Neuronal stem cell (in vitro differentiated cells): ENCODE results near the gene MRTFB.

ENCODE experiments used
- DNase-seq: peaks from one replicate; pipeline ENCODE4 v3.0.0-alpha.2; 2013; ENCODE audit warnings: low spot score
- H2AFZ ChIP-seq: one replicate; pipeline ENCODE4 v1.6.1; 2013; ENCODE audit warnings: mild to moderate bottlenecking, low read length, inconsistent platforms
- H2AK5ac ChIP-seq: 2 replicates; pipeline ENCODE4 v1.6.1; 2013; ENCODE audit warnings: low read depth, mild to moderate bottlenecking, inconsistent platforms, low read length, moderate library complexity, mixed read lengths
- H2BK120ac ChIP-seq: 2 replicates; pipeline ENCODE4 v1.6.1; 2013; ENCODE audit warnings: low read depth, mild to moderate bottlenecking, inconsistent platforms, low read length, moderate library complexity, mixed read lengths
- H2BK12ac ChIP-seq: one replicate; pipeline ENCODE4 v1.6.1; 2013; ENCODE audit warnings: low read length, inconsistent platforms
- H2BK15ac ChIP-seq: 2 replicates; pipeline ENCODE4 v1.6.1; 2013; ENCODE audit warnings: mild to moderate bottlenecking, low read length, inconsistent platforms, mixed read lengths
- H2BK5ac ChIP-seq: one replicate; pipeline ENCODE4 v1.6.1; 2013; ENCODE audit warnings: inconsistent platforms, mild to moderate bottlenecking, low read length, moderate library complexity
- H3K14ac ChIP-seq: one replicate; pipeline ENCODE4 v1.6.1; 2013; ENCODE audit warnings: low read length, inconsistent platforms
- H3K18ac ChIP-seq: 2 replicates; pipeline ENCODE4 v1.6.1; 2013; ENCODE audit warnings: low read length, inconsistent platforms
- H3K23ac ChIP-seq: 2 replicates; pipeline ENCODE4 v1.6.1; 2013; ENCODE audit warnings: low read depth, mild to moderate bottlenecking, mixed read lengths, low read length, inconsistent platforms; ENCODE audit not compliant: poor library complexity
- H3K27ac ChIP-seq: replicated peaks from 3 replicates; pipeline ENCODE4 v1.5.1; 2013; ENCODE audit warnings: low read length, inconsistent platforms
- H3K27me3 ChIP-seq, 3 experiments: 2 replicates each; pipeline ENCODE4 v1.6.1; 2013; ENCODE audit warnings: low read length in 3 of 3, mild to moderate bottlenecking in 2 of 3, inconsistent platforms in 1 of 3, low read depth in 1 of 3, mixed read lengths in 1 of 3, moderate library complexity in 1 of 3; ENCODE audit not compliant: control insufficient read depth in 3 of 3, insufficient read depth in 3 of 3
- H3K36me3 ChIP-seq, 2 donors: replicated peaks in 1 of 2; 2 replicates each; pipeline ENCODE4 v1.6.1; 2013; ENCODE audit warnings: low read length in 2 of 2; ENCODE audit not compliant: control insufficient read depth in 2 of 2, insufficient read depth in 2 of 2
- H3K4ac ChIP-seq: 2 replicates; pipeline ENCODE4 v1.6.1; 2013; ENCODE audit warnings: inconsistent platforms, mild to moderate bottlenecking, low read length, moderate library complexity
- H3K4me1 ChIP-seq, 2 donors: 1 replicate in 1 of 2; 2 replicates in 1 of 2; pipeline ENCODE4 v1.6.1; 2013; ENCODE audit warnings: low read length in 2 of 2, low read depth in 1 of 2; ENCODE audit not compliant: control insufficient read depth in 2 of 2, insufficient read depth in 1 of 2
- H3K4me2 ChIP-seq: one replicate; pipeline ENCODE4 v1.6.1; 2013; ENCODE audit warnings: mild to moderate bottlenecking, low read length, inconsistent platforms; ENCODE audit not compliant: insufficient read depth, poor library complexity, severe bottlenecking
- H3K4me3 ChIP-seq, 2 donors: 2 replicates each; pipeline ENCODE4 v1.5.1; 2013; ENCODE audit warnings: low read length in 2 of 2, mild to moderate bottlenecking in 2 of 2, inconsistent platforms in 1 of 2, moderate library complexity in 1 of 2
- H3K79me1 ChIP-seq: one replicate; pipeline ENCODE4 v1.6.1; 2013; ENCODE audit warnings: low read depth, mild to moderate bottlenecking, inconsistent platforms, low read length, moderate library complexity
- H3K9ac ChIP-seq: one replicate; pipeline ENCODE4 v1.6.1; 2013; ENCODE audit warnings: mild to moderate bottlenecking, low read depth, low read length, inconsistent platforms; ENCODE audit not compliant: poor library complexity
- H3K9me3 ChIP-seq, 2 donors: replicated peaks in 1 of 2; 2 replicates each; pipeline versions ENCODE3 to v1.6.1; 2013; ENCODE audit warnings: low read length in 2 of 2, mild to moderate bottlenecking in 2 of 2, inconsistent platforms in 1 of 2, low read depth in 1 of 2, mixed read lengths in 1 of 2, moderate library complexity in 1 of 2; ENCODE audit not compliant: control insufficient read depth in 2 of 2, insufficient read depth in 1 of 2
- H4K8ac ChIP-seq: one replicate; pipeline ENCODE4 v1.6.1; 2013; ENCODE audit warnings: low read depth, mild to moderate bottlenecking, inconsistent platforms, low read length, moderate library complexity
- H4K91ac ChIP-seq: one replicate; pipeline ENCODE4 v1.6.1; 2013; ENCODE audit warnings: low read length, low read depth, mild to moderate bottlenecking, inconsistent platforms; ENCODE audit not compliant: poor library complexity
- WGBS, 2 donors: extraction: QIAGEN DNeasy Blood & Tissue Kit; methylation state at CpG; one replicate each; pipeline ENCODE4 v1.1.7; 2013; ENCODE audit warnings: missing lambda C conversion rate in 2 of 2, mixed read lengths in 1 of 2; ENCODE audit not compliant: insufficient read length in 2 of 2, insufficient replicate concordance in 1 of 2; ENCODE audit errors: extremely low coverage in 2 of 2; 5-methylcytosine and 5-hydroxymethylcytosine counted together

MRTFB gene

GRCh38 chr16:14051103-14051729 lies 19.9 kb upstream of the MRTFB start:
- H3K36me3 ChIP-seq = no peaks in the 10 kb centered on the region
- H3K18ac ChIP-seq = no peak overlapping the region
- peaks cover 0 to 6% of the 10 kb centered on the region in 2 donors for H3K4me1 ChIP-seq
- H2AK5ac ChIP-seq = no peak overlapping the region
- no peak overlapping the region for H2BK15ac ChIP-seq
- H3K9me3 ChIP-seq = no peaks in the 10 kb centered on the region
- DNase-seq = no peak
- no peak overlapping the region for H3K27ac ChIP-seq
- no peak overlapping the region for H3K4me3 ChIP-seq
- H3K4me2 ChIP-seq = no peak overlapping the region
- no peak overlapping the region for H3K23ac ChIP-seq
- H2BK120ac ChIP-seq = no peak overlapping the region
- WGBS, 2 donors = no CpG with 5 or more reads among the region's 5 CpGs
- no peak overlapping the region for H2BK5ac ChIP-seq
- no peak overlapping the region for H4K8ac ChIP-seq
- H3K14ac ChIP-seq = no peak overlapping the region
- H4K91ac ChIP-seq = no peak overlapping the region
- H2BK12ac ChIP-seq = no peak overlapping the region
- H3K79me1 ChIP-seq = no peaks in the 10 kb centered on the region
- no peak overlapping the region for H3K9ac ChIP-seq
- no peak overlapping the region for H2AFZ ChIP-seq
- no peak overlapping the region for H3K4ac ChIP-seq
- H3K27me3 ChIP-seq = no peaks in the 10 kb centered on the region

GRCh38 chr16:14056970-14057369 lies 14.1 kb upstream of the MRTFB start:
- Histone ChIP-seq H3K4ac (no peak overlapping the region), H4K8ac (no peak overlapping the region), H2BK5ac (no peak overlapping the region), H3K9me3 (no peaks in the 10 kb centered on the region), H3K4me2 (no peak overlapping the region), H3K27ac (no peak overlapping the region), H3K18ac (no peak overlapping the region), H3K79me1 (no peaks in the 10 kb centered on the region), H2BK12ac (no peak overlapping the region), H2BK15ac (no peak overlapping the region), H3K36me3 (no peaks in the 10 kb centered on the region), H3K4me3 (no peak overlapping the region), H2AFZ (no peak overlapping the region), H2AK5ac (no peak overlapping the region), H3K9ac (no peak overlapping the region), H3K27me3 (peaks cover 0 to 4% (median 0%) of the 10 kb centered on the region in 3 experiments), H3K4me1 (no peaks in the 10 kb centered on the region), H3K14ac (no peak overlapping the region), H4K91ac (no peak overlapping the region), H3K23ac (no peak overlapping the region), H2BK120ac (no peak overlapping the region)
- no peak for DNase-seq
- no CpG with 5 or more reads among the region's 5 CpGs for WGBS, 2 donors

GRCh38 chr16:14057878-14058382 lies 13.2 kb upstream of the MRTFB start:
- no peak for DNase-seq
- H3K36me3 ChIP-seq = no peaks in the 10 kb centered on the region
- no peak overlapping the region for H3K14ac ChIP-seq
- no peak overlapping the region for H2BK15ac ChIP-seq
- no peak overlapping the region for H3K18ac ChIP-seq
- no peak overlapping the region for H2BK5ac ChIP-seq
- H4K8ac ChIP-seq = no peak overlapping the region
- no peak overlapping the region for H2BK120ac ChIP-seq
- no peak overlapping the region for H3K23ac ChIP-seq
- H3K4me2 ChIP-seq = no peak overlapping the region
- H2AK5ac ChIP-seq = no peak overlapping the region
- no peak overlapping the region for H3K27ac ChIP-seq
- no peak overlapping the region for H3K9ac ChIP-seq
- WGBS, 2 donors = no CpG with 5 or more reads among the region's 10 CpGs
- H3K4ac ChIP-seq = no peak overlapping the region
- peaks cover 0 to 4% (median 0%) of the 10 kb centered on the region in 3 experiments for H3K27me3 ChIP-seq
- no peak overlapping the region for H4K91ac ChIP-seq
- H3K4me3 ChIP-seq = no peak overlapping the region
- no peaks in the 10 kb centered on the region for H3K4me1 ChIP-seq
- H2BK12ac ChIP-seq = no peak overlapping the region
- H3K9me3 ChIP-seq = no peaks in the 10 kb centered on the region
- H2AFZ ChIP-seq = no peak overlapping the region
- H3K79me1 ChIP-seq = no peaks in the 10 kb centered on the region

- Histone ChIP-seq H2BK120ac (no peak overlapping the region), H3K4ac (no peak overlapping the region), H3K36me3 (no peaks in the 10 kb centered on the region), H3K14ac (no peak overlapping the region), H3K79me1 (no peaks in the 10 kb centered on the region), H3K4me3 (no peak overlapping the region), H4K91ac (no peak overlapping the region), H3K23ac (no peak overlapping the region), H2BK15ac (no peak overlapping the region), H3K9ac (no peak overlapping the region), H3K18ac (no peak overlapping the region), H3K4me1 (no peaks in the 10 kb centered on the region), H3K9me3 (no peaks in the 10 kb centered on the region), H3K27ac (no peak overlapping the region), H2AK5ac (no peak overlapping the region), H3K4me2 (no peak overlapping the region), H2BK12ac (no peak overlapping the region), H3K27me3 (peaks cover 0 to 4% (median 0%) of the 10 kb centered on the region in 3 experiments), H2BK5ac (no peak overlapping the region), H2AFZ (no peak overlapping the region), H4K8ac (no peak overlapping the region)
- no CpG with 5 or more reads among the region's 1 CpG for WGBS, 2 donors
- no peak for DNase-seq
Measured at GRCh38 chr16:14061732-14062259, 9.3 kb upstream of the MRTFB start.
